Heart left ventricle (tissue), 13 donors: ENCODE results near the gene CYBA.

ENCODE experiments used
- CTCF ChIP-seq, 12 donors: fragments of 200-600 bp; sonication (generic) in 4 of 12; IDR thresholded peaks; one replicate each; pipeline versions ENCODE4 v1.5.0 to v1.8.0; 2018 to 2022; ENCODE audit warnings: antibody characterized with exemption in 12 of 12, mild to moderate bottlenecking in 5 of 12
- POLR2A ChIP-seq, 2 donors: fragments of 450-650 bp; IDR thresholded peaks; one replicate each; pipeline ENCODE4 v1.6.1; 2017; ENCODE audit warnings: antibody characterized with exemption in 2 of 2, mild to moderate bottlenecking in 2 of 2, moderate library complexity in 2 of 2
- donor health status: ischemic (EF 13 %, LVEDD 7.1; RV severe dilation, severe dysfunction).
- donor health status: DM: no; HTN: yes; CAD: no.
- donor health status: DM: no; HTN: no; CAD: no.
- donor health status: ischemic (EF 25% LVEDD 6.9; RV normal size, moderate dysfunction).
- donor health status: ischemic (EF 25% LVEDD 5.7; RV mildly dilated, moderate dysfunction).
- donor health status: ischemic (EF 35%, LVEDD 5.7; RV mildly dilated, moderate dysfunction).
- donor health status: nonischemic (EF 11% LVEDD 7.7; RV severe dilation, severe dysfunction).
- donor health status: DM: yes; HTN: yes; CAD: no.
- donor health status: PGD.
- donor health status: ischemic (EF 29% LVEDD 5.4; RV normal size, mild dysfunction).
- donor health status: nonischemic (EF 23%, LVEDD 6.1; RV moderate dilation, normal function).

GRCh38 chr16:88686062-88686438 lies 35.2 kb upstream of the CYBA start:
- TF ChIP-seq POLR2A (IDR thresholded peaks at IDR 0.05) (no peak), CTCF (IDR thresholded peaks at IDR 0.05) (no peak)
